Prostate gland (tissue), 2 donors: ENCODE data around the gene RIN2.

Experiments
- POLR2A ChIP-seq: fragments of 450-650 bp; IDR thresholded peaks from one replicate; pipeline ENCODE4 v1.6.1; 2016; ENCODE audit warnings: antibody characterized with exemption, mild to moderate bottlenecking
- TF ChIP-seq, protein P1 (sequence below), 4 experiments: fragments of 200-600 bp in 2 of 4; fragments of 450-650 bp in 2 of 4; sonication (generic) in 2 of 4; IDR thresholded peaks; 1 replicate in 3 of 4; 2 replicates in 1 of 4; pipeline ENCODE4 v1.5.1; 2016 to 2019; ENCODE audit warnings: antibody characterized with exemption in 4 of 4, mild to moderate bottlenecking in 2 of 4, moderate library complexity in 2 of 4

DNA sequence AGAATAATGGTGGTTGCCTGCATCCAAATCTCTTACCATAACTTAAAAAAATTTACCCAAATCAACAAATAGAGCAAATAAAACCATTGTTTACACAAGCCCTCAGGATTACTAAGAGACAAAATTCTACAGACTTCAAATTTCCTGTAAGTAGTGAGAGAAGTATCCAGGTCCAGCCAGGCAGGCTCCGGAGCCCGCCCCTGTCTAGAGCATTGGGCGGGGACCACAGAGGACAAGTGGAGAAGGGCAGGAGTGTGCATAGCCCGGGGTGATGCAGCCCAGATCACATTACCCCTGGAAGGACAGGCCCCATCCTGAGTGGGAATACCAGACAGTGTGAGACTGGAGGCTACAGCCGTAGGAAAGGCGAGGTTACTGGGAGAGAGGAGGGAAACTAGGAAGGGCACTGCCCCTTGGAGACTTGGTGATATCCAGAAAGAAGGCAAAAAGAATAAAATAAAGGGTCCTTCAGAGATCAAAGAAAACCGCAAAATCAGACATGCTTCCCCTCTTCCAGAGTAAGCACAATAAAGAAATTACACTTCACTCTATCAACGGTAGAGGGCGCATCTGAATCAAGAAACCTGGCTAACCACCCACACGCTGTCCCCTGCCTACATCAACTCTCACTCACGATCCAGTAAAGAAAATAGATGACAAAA is 26.6 kb downstream of the RIN2 start:
- TF ChIP-seq, protein P1, sequence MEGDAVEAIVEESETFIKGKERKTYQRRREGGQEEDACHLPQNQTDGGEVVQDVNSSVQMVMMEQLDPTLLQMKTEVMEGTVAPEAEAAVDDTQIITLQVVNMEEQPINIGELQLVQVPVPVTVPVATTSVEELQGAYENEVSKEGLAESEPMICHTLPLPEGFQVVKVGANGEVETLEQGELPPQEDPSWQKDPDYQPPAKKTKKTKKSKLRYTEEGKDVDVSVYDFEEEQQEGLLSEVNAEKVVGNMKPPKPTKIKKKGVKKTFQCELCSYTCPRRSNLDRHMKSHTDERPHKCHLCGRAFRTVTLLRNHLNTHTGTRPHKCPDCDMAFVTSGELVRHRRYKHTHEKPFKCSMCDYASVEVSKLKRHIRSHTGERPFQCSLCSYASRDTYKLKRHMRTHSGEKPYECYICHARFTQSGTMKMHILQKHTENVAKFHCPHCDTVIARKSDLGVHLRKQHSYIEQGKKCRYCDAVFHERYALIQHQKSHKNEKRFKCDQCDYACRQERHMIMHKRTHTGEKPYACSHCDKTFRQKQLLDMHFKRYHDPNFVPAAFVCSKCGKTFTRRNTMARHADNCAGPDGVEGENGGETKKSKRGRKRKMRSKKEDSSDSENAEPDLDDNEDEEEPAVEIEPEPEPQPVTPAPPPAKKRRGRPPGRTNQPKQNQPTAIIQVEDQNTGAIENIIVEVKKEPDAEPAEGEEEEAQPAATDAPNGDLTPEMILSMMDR (IDR thresholded peaks at IDR 0.05), result peak; percentile 49 to 81 (median 78)
- no peak for TF ChIP-seq POLR2A
